GM23338 (cell line): Measurements from ENCODE around the gene FNDC4. TPM values are rescaled to one million over a fixed set of nuclear protein-coding genes. Genes with fewer than 3 reads are reported as not detected.

Experiments used
- ATAC-seq: fragments of 200-7000 bp; cut with Tn5 transposase; 3 replicates; pipeline ENCODE4 v1.9.1; 2020
- DNase-seq: peaks from one replicate; pipeline ENCODE4 v3.0.0-alpha.2; 2015; ENCODE audit warnings: low spot score
- H2AFZ ChIP-seq: fragments of 200-600 bp; sonication (generic); 2 replicates; pipeline ENCODE4 v1.8.0; 2016; ENCODE audit warnings: antibody characterized with exemption, mild to moderate bottlenecking, moderate library complexity
- H3F3A ChIP-seq: fragments of 200-600 bp; sonication (generic); replicated peaks from 2 replicates; pipeline ENCODE4 v1.8.0; 2017; ENCODE audit warnings: antibody characterized with exemption, mixed run types, low read depth
- H3K27ac ChIP-seq: fragments of 200-600 bp; sonication (generic); 2 replicates; pipeline ENCODE4 v1.6.1; 2016; ENCODE audit warnings: low read depth
- H3K27me3 ChIP-seq: fragments of 200-600 bp; sonication (generic); 2 replicates; pipeline ENCODE4 v1.8.0; 2016; ENCODE audit warnings: mild to moderate bottlenecking, mixed run types, moderate library complexity; ENCODE audit not compliant: insufficient read depth
- H3K36me3 ChIP-seq: fragments of 200-600 bp; sonication (generic); 2 replicates; pipeline ENCODE4 v1.8.0; 2016; ENCODE audit warnings: mild to moderate bottlenecking; ENCODE audit not compliant: insufficient read depth
- H3K4me1 ChIP-seq: fragments of 200-600 bp; sonication (generic); 2 replicates; pipeline ENCODE4 v1.8.0; 2016; ENCODE audit warnings: mild to moderate bottlenecking, moderate library complexity; ENCODE audit not compliant: insufficient read depth
- H3K4me2 ChIP-seq: fragments of 200-600 bp; sonication (generic); 2 replicates; pipeline ENCODE4 v1.7.1; 2017; ENCODE audit warnings: mixed run types
- H3K4me3 ChIP-seq: fragments of 200-600 bp; sonication (generic); 2 replicates; pipeline ENCODE4 v1.6.1; 2016; ENCODE audit warnings: mixed run types
- H3K79me2 ChIP-seq: fragments of 200-600 bp; sonication (generic); replicated peaks from 2 replicates; pipeline ENCODE4 v1.8.0; 2017; ENCODE audit warnings: mild to moderate bottlenecking; ENCODE audit not compliant: insufficient read depth
- H3K9me2 ChIP-seq: fragments of 200-600 bp; sonication (generic); 2 replicates; pipeline ENCODE4 v1.8.0; 2017; ENCODE audit not compliant: insufficient read depth
- H4K20me1 ChIP-seq: fragments of 200-600 bp; sonication (generic); replicated peaks from 2 replicates; pipeline ENCODE4 v1.8.0; 2017; ENCODE audit warnings: mild to moderate bottlenecking; ENCODE audit not compliant: insufficient read depth
- H3K27ac Mint-ChIP-seq: 2 replicates; pipeline ENCODE4 v1.8.0; 2020; ENCODE audit warnings: inconsistent platforms, mild to moderate bottlenecking, moderate library complexity, mixed read lengths
- H3K27me3 Mint-ChIP-seq: 3 replicates; pipeline ENCODE4 v1.8.0; 2022; ENCODE audit warnings: low read depth, mild to moderate bottlenecking, moderate library complexity, mixed read lengths, inconsistent platforms; ENCODE audit not compliant: insufficient read depth, poor library complexity
- H3K36me3 Mint-ChIP-seq: 3 replicates; pipeline ENCODE4 v1.8.0; 2021; ENCODE audit warnings: low read depth, mild to moderate bottlenecking, inconsistent platforms, moderate library complexity, mixed read lengths
- H3K4me1 Mint-ChIP-seq: 3 replicates; pipeline ENCODE4 v1.8.0; 2020; ENCODE audit warnings: mild to moderate bottlenecking, inconsistent platforms, mixed read lengths
- H3K4me3 Mint-ChIP-seq: 3 replicates; pipeline ENCODE4 v1.8.0; 2021; ENCODE audit warnings: moderate library complexity, mild to moderate bottlenecking, inconsistent platforms, mixed read lengths
- H3K9me3 Mint-ChIP-seq: 3 replicates; pipeline ENCODE4 v1.8.0; 2020; ENCODE audit warnings: moderate library complexity, mild to moderate bottlenecking, inconsistent platforms, mixed read lengths
- CREB1 ChIP-seq: fragments of 250-450 bp; sonication (Bioruptor Pico); IDR thresholded peaks from 2 replicates; pipeline ENCODE4 v1.5.0; 2020; ENCODE audit warnings: low read depth, mild to moderate bottlenecking, moderate library complexity
- ETS1 ChIP-seq: IDR thresholded peaks from 2 replicates; pipeline ENCODE4 v1.6.1; 2016; ENCODE audit warnings: antibody characterized with exemption
- EZH2 ChIP-seq: fragments of 200-600 bp; sonication (generic); IDR thresholded peaks from one replicate; pipeline ENCODE4 v1.8.0; 2017; ENCODE audit warnings: antibody characterized with exemption, mild to moderate bottlenecking, low read depth; ENCODE audit not compliant: unreplicated experiment
- POLR2AphosphoS5 ChIP-seq: IDR thresholded peaks from 2 replicates; pipeline ENCODE4 v1.6.1; 2016; ENCODE audit warnings: antibody characterized with exemption, low read depth
- ZNF114 ChIP-seq: fragments of 250-450 bp; sonication (Bioruptor Pico); IDR thresholded peaks from 2 replicates; pipeline ENCODE4 v1.5.0; 2020; ENCODE audit warnings: mild to moderate bottlenecking, moderate library complexity
- ZNF462 ChIP-seq: fragments of 250-450 bp; sonication (Bioruptor Pico); IDR thresholded peaks from 2 replicates; pipeline ENCODE4 v1.5.0; 2020; ENCODE audit warnings: mild to moderate bottlenecking, moderate library complexity
- polyA plus RNA-seq: library from polyadenylated mRNA; unstranded; fragments of >200 nt; fragmentation: Nextera tagmentation; extraction: Ambion mirVana; gene quantifications from 2 replicates; pipeline ENCODE4 v1.2.1, GENCODE V29; 2016
- total RNA-seq: library from RNA; depleted of rRNA; stranded (reverse); fragments of >200 nt; shearing (Covaris generic); gene quantifications from 2 replicates; pipeline ENCODE4 v1.2.3, GENCODE V29; 2014

FNDC4 gene
- total and polyA plus RNA-seq, 2 experiments from 2014 or later: 5.9 to 13.3 TPM

- Mint-ChIP-seq H3K4me3 (no peak overlapping the region), H3K9me3 (peaks cover 20% of the 10 kb centered on the region; the same call in 2 of the 3 replicates), H3K27ac (no peak overlapping the region), H3K27me3 (no peaks in the 10 kb centered on the region), H3K4me1 (no peaks in the 10 kb centered on the region), H3K36me3 (peaks cover 7% of the 10 kb centered on the region; the same call in 1 of the 3 replicates)
- Histone ChIP-seq H3K79me2 (no peaks in the 10 kb centered on the region), H2AFZ (no peak overlapping the region), H3K4me2 (no peak overlapping the region), H3K27ac (no peak overlapping the region), H4K20me1 (no peaks in the 10 kb centered on the region), H3K4me3 (no peak overlapping the region), H3K9me2 (no peaks in the 10 kb centered on the region), H3K36me3 (no peaks in the 10 kb centered on the region), H3K27me3 (no peaks in the 10 kb centered on the region), H3F3A (no peaks in the 10 kb centered on the region), H3K4me1 (no peaks in the 10 kb centered on the region)
- TF ChIP-seq EZH2 (no peak), POLR2AphosphoS5 (no peak), ZNF114 (CRISPR knock-in tag) (no peak), ZNF462 (CRISPR knock-in tag) (no peak), ETS1 (no peak), CREB1 (no peak)
- no peak for DNase-seq
- no peak for ATAC-seq
These were observed 42.3 kb upstream of the FNDC4 start for GRCh38 chr2:27537287-27537686.
